ENCODE measurements around the gene CNTN4.

Gene CNTN4

GRCh38 chr3:2153547-2153946 lies 54.9 kb downstream of the CNTN4 start:
- no peak for DNase-seq

GRCh38 chr3:2154621-2155020 lies 56.0 kb downstream of the CNTN4 start:
- no peak for DNase-seq

DNA sequence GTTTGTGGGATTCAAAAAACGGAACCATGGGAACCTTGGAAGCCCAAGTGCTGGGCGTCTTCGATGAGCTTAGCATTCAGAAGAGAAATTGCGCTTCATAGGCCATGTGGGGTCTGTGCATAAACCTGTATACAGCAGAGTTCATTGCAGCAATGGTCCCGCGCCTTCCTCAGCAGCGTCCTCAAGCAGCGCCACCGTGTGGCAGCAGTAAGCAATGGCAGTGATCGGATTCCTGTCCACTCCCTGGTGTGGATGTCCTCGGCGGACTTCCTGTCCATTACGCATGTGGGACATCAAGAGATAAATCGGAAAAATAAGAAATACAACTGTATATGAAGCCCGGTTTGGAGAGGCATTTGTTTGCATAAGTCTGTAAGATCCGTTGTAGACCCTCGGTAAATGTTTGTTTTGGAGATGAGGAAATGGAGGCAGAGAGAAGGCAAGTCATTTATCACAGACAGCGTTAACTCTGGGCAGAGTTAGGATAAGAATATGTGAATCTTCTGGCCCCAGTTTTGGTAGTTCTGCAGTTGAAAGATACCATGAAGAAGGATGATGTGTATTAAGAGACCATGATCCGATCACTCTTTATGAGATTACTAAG lies 57.7 kb downstream of the CNTN4 start:
- DNase-seq: no peak

- DNase-seq: no peak
These were observed 60.2 kb downstream of the CNTN4 start for GRCh38 chr3:2158828-2159227.

GRCh38 chr3:2166552-2166951 lies 67.9 kb downstream of the CNTN4 start:
- DNase-seq: no peak

GRCh38 chr3:2172561-2173171 lies 74.0 kb downstream of the CNTN4 start:
- DNase-seq: no peak

- no peak for DNase-seq
These were observed 82.0 kb downstream of the CNTN4 start for GRCh38 chr3:2180634-2181033.

DNA sequence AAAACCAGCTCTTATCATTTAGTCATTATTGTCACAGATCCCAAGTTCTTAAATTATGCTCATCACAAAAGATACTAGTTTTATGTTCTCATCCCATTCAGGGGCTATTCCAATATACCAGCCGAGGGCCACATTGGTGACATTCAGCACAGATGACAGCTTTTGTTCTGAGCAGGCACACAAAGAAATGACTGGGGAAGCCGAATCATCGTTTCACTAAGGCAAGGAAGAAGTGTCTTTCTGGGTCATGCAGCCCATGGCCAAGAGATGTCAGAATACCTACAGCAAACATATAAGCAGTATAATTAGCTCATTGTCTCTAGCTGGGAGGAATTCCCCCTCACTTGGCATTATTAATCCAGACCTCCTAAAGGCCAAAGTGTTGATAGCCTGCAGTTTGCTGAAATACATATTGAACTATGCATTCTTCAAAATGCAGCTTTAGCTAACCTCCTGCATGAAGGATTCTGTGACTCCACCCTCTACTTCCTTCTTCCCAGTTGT lies 100.2 kb downstream of the CNTN4 start:
- DNase-seq: no peak

DNA sequence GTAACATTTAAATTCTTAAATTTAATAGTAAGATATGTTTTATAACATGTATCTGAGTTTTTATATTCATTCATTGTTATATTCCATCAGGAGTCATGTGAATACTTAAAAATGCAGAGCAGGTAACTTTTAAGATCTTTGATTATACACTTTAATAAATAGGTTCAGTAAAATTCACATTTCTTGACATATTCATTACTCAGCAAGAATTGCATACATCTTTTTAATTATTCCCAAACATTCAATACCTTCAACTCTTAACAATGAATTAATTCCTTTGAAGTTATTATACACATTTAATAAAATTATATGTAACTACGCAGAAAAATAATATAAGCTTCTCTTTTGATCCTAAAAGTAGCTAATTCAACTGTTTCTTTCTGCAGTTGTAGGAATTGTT lies 105.4 kb downstream of the CNTN4 start:
- no peak for DNase-seq

- DNase-seq: no peak
These were observed 107.0 kb downstream of the CNTN4 start for GRCh38 chr3:2205692-2206091.

- no peak for DNase-seq
These were observed 107.9 kb downstream of the CNTN4 start for GRCh38 chr3:2206536-2206935.

- no peak for DNase-seq
These were observed 112.9 kb downstream of the CNTN4 start for GRCh38 chr3:2211568-2211967.

DNA sequence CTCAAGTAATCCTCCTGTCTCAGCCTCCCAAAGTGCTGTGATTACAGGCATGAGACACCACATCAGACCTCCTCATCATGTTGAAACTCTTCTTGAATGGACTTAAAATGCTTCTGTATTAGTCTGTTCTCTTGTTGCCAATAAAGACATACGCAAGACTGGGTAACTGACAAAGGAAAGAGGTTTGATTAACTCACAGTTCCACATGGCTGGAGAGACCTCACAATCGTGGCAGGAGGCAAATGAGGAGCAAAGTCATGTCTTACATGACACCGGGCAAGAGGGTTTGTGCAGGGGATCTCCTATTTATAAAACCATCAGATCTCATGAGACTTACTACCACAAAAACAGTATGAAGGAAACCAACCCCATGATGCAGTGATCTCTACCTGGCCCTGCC lies 113.5 kb downstream of the CNTN4 start:
- no peak for DNase-seq

GRCh38 chr3:2218375-2218774 lies 119.7 kb downstream of the CNTN4 start:
- DNase-seq: no peak

- no peak for DNase-seq
These were observed 120.2 kb downstream of the CNTN4 start for GRCh38 chr3:2218816-2219215.

GRCh38 chr3:2236203-2236602 lies 137.5 kb downstream of the CNTN4 start:
- DNase-seq: no peak

DNA sequence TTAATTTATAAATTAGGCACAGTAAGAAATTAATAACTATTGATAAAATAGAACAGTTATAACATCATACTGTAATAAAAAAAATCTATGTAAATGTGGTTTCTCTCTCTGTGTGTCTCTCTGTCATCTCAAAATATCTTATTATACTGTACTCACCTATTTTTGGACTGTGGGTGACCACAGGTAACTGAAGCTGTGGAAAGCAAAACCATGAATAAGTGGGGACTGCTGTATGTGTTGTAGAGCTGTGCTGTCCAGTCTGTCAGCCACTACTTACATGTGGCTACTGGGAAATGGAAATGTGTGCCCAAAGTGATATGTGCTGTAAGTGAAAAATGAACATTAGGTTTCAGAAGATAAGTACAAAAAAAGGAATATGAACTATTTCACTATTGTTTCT lies 145.5 kb downstream of the CNTN4 start:
- DNase-seq: no peak

GRCh38 chr3:2246873-2247648 lies 148.4 kb downstream of the CNTN4 start:
- DNase-seq: no peak

GRCh38 chr3:2247831-2248230 lies 149.2 kb downstream of the CNTN4 start:
- no peak for DNase-seq

- no peak for DNase-seq
These were observed 152.1 kb downstream of the CNTN4 start for GRCh38 chr3:2250783-2251182.

DNA sequence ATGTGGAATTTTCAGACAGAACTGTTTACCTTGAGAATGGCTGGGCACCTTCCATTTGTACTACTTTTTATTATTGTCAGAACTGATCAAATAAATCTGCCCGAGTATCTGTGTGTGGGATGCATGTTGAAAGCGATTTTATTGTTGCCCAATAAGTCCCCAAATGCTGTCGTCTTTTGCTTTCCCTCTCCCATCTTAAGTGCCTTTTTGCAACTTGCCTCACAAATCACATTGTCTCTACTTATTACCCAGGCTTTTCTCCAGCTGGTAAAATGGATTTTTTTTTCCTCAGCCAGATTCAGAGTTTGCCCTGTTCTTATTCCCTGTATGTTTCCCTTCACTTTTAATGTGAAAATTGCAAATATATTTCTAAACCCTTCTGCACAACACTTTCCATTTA lies 163.1 kb downstream of the CNTN4 start:
- no peak for DNase-seq

DNA sequence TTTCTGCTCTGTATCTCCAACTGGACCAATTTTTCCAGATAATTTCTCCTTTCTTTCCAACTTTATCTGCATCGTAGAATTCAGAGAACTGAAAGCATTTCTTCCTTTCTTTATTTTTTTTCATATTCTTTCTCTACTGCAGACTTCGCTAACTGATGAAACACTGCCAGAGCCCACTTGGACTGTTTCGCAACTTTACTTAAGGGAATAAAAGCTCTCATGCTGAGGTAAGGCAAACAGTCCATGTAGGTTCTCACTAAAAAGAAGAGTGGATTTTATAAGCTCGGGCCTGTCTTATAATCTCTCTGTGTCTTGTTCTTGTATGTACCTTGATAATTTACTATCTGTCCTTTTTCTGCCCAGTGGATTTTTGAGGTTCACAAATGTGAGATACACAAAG lies 163.5 kb downstream of the CNTN4 start:
- DNase-seq: no peak

DNA sequence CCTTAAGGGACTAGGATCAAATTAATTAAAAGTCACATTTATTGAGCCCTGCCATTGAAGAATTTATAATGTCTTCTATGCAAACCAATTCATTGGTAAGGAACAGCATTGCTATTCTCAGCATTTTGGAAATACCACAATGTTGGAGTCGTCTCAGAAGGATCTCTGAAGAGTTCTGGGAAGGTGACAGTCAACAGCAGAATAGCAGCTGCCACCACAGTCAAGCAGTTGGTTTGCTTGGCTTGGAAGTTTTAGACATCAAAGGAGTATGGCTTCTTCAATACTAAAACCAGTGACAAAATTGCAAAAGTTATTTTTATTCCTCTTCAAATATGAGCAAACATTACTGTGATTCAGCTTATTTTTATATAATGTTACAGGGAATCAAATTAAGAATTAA lies 167.9 kb downstream of the CNTN4 start:
- DNase-seq: no peak

GRCh38 chr3:2268779-2269178 lies 170.1 kb downstream of the CNTN4 start:
- no peak for DNase-seq
